Measurements from ENCODE around the gene GATAD2B. TPM values are rescaled to one million over a fixed set of nuclear protein-coding genes. Genes with fewer than 3 reads are reported as not detected.

The GATAD2B gene
- total RNA-seq, 1 donor from 2014 or later: 47.0 TPM

- no peak for TF ChIP-seq CTCF (IDR thresholded peaks at IDR 0.05)
- Mint-ChIP-seq H3K27ac (ENCODE audit: unreplicated experiment) (no peak overlapping the region), H3K4me3 (ENCODE audit: unreplicated experiment) (no peak overlapping the region), H3K9me3 (ENCODE audit: low read depth) (no peaks in the 10 kb centered on the region), H3K36me3 (ENCODE audit: low read depth) (peaks cover 21% of the 10 kb centered on the region), H3K27me3 (ENCODE audit: low read depth) (no peaks in the 10 kb centered on the region), H3K4me1 (ENCODE audit: low read depth) (peaks cover 8% of the 10 kb centered on the region)
- no peak for DNase-seq (ENCODE audit: low spot score)
Observed at GRCh38 chr1:153805042-153805745, 117.6 kb downstream of the GATAD2B start.

- no peak for TF ChIP-seq CTCF (IDR thresholded peaks at IDR 0.05)
- DNase-seq (ENCODE audit: low spot score): no peak
- Mint-ChIP-seq H3K36me3 (ENCODE audit: low read depth) (peaks cover 11% of the 10 kb centered on the region), H3K27me3 (ENCODE audit: low read depth) (no peaks in the 10 kb centered on the region), H3K4me3 (ENCODE audit: unreplicated experiment) (no peak overlapping the region), H3K27ac (ENCODE audit: unreplicated experiment) (peak overlapping the region; percentile 17), H3K9me3 (ENCODE audit: low read depth) (no peaks in the 10 kb centered on the region), H3K4me1 (ENCODE audit: low read depth) (peaks cover 8% of the 10 kb centered on the region)
Observed at GRCh38 chr1:153804112-153804511, 118.7 kb downstream of the GATAD2B start.

GRCh38 chr1:153803470-153804056 lies 119.2 kb downstream of the GATAD2B start:
- H3K9me3 Mint-ChIP-seq (ENCODE audit: low read depth): no peaks in the 10 kb centered on the region

GRCh38 chr1:153801786-153802697 lies 120.7 kb downstream of the GATAD2B start:
- Mint-ChIP-seq H3K27me3 (ENCODE audit: low read depth) (no peaks in the 10 kb centered on the region), H3K27ac (ENCODE audit: unreplicated experiment) (peak overlapping the region; percentile 63), H3K4me1 (ENCODE audit: low read depth) (peaks cover 8% of the 10 kb centered on the region), H3K36me3 (ENCODE audit: low read depth) (peaks cover 3% of the 10 kb centered on the region), H3K9me3 (ENCODE audit: low read depth) (no peaks in the 10 kb centered on the region), H3K4me3 (ENCODE audit: unreplicated experiment) (no peak overlapping the region)
- DNase-seq (ENCODE audit: low spot score): no peak
- no peak for TF ChIP-seq CTCF (IDR thresholded peaks at IDR 0.05)

More at GRCh38 chr1:153803470-153804056, 119.2 kb downstream of the GATAD2B start:
- Mint-ChIP-seq H3K4me3 (ENCODE audit: unreplicated experiment) (no peak overlapping the region), H3K4me1 (ENCODE audit: low read depth) (peaks cover 8% of the 10 kb centered on the region), H3K27me3 (ENCODE audit: low read depth) (no peaks in the 10 kb centered on the region), H3K27ac (ENCODE audit: unreplicated experiment) (peak overlapping the region; percentile 17), H3K36me3 (ENCODE audit: low read depth) (peaks cover 8% of the 10 kb centered on the region)
- no peak for DNase-seq (ENCODE audit: low spot score)
- no peak for TF ChIP-seq CTCF (IDR thresholded peaks at IDR 0.05)

DNA sequence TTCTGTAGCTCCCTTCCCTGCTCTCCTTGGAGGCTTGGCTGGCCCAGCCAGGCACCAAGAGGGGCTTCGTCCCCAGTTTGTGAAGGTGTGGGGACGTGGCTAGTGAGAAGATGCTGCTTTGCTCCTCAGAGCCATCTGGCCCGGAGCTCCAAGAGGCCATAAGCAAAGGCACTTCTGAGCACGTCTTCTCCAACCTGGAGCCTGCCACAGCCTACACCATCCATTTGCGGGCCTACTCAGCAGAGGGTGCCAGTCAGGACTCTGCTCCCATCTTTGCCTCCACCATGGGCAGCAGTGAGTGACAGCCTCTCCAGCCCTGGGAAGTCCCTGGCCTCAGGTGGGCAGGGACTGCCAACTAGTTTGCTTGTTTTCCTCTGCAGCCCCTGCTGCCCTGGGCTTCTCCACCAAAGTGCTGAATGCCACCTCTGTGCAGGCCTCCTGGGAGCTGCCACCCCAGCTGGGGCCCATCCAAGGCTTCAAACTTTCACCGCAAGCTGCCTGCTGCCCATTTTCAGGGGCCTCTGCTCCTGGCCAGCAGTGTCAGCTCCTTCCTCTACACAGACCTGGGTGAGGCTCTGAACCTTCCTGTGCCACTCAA lies 121.6 kb downstream of the GATAD2B start:
- no peak for TF ChIP-seq CTCF (IDR thresholded peaks at IDR 0.05)
- no peaks in the 10 kb centered on the region for H3K9me3 Mint-ChIP-seq (ENCODE audit: low read depth)
- DNase-seq (ENCODE audit: low spot score): no peak

More for the DNA sequence above, 121.6 kb downstream of the GATAD2B start:
- Mint-ChIP-seq H3K4me1 (ENCODE audit: low read depth) (peaks cover 8% of the 10 kb centered on the region), H3K27me3 (ENCODE audit: low read depth) (no peaks in the 10 kb centered on the region), H3K4me3 (ENCODE audit: unreplicated experiment) (no peak overlapping the region), H3K36me3 (ENCODE audit: low read depth) (peaks cover 2% of the 10 kb centered on the region), H3K27ac (ENCODE audit: unreplicated experiment) (peak overlapping the region; percentile 61)
